ENCODE data around the gene PPARA.

GRCh38 chr22:46121523-46122287 is 28.6 kb upstream of the PPARA start:
- TF ChIP-seq CTCF (IDR thresholded peaks at IDR 0.05; ENCODE audit: low read length) (no peak), EZH2phosphoT487 (IDR thresholded peaks at IDR 0.05; ENCODE audit: low read length) (no peak), EZH2 (optimal IDR thresholded peaks at IDR 0.05; ENCODE audit: low read depth, low read length) (no peak)

Data from MM.1S (cell line).